Measurements from ENCODE around the gene TOLLIP.
A peak's percentile ranks its signal among the peaks of the same experiment; 100 is the strongest.
"Not testable (repeated sequence)": the region's sequence is repeated elsewhere in the genome, so short reads cannot be mapped to it uniquely, and the experiment has no call there.

The TOLLIP gene

GRCh38 chr11:1272531-1272930, 36.9 kb downstream of the TOLLIP start:
- intact Hi-C loops (cut with DNase I), result no loop called here

GRCh38 chr11:1271927-1272326, 37.5 kb downstream of the TOLLIP start:
- peak in 2 of 10 donors; percentile 44 to 87 for DNase-seq
- intact Hi-C loops (cut with DNase I), result no loop called here

More at GRCh38 chr11:1272531-1272930, 36.9 kb downstream of the TOLLIP start:
- peak in 2 of 10 donors; percentile 70 to 78 for DNase-seq

GRCh38 chr11:1271406-1271805, 38.0 kb downstream of the TOLLIP start:
- peak in 2 of 10 donors; percentile 48 to 53 for DNase-seq
- intact Hi-C loops (cut with DNase I), result no loop called here

- intact Hi-C loops (cut with DNase I), result no loop called here
- DNase-seq, result peak in 2 of 10 donors; percentile 16 to 66
Observed at GRCh38 chr11:1271002-1271401, 38.4 kb downstream of the TOLLIP start.

- peak in 2 of 10 donors; percentile 26 to 57 for DNase-seq
- intact Hi-C loops (cut with DNase I), result no loop called here
Observed at GRCh38 chr11:1270476-1270875, 39.0 kb downstream of the TOLLIP start.

- intact Hi-C loops (cut with DNase I), result no loop called here
- DNase-seq, result peak in 5 of 10 donors; percentile 24 to 93 (median 76)
Observed at GRCh38 chr11:1269957-1270356, 39.5 kb downstream of the TOLLIP start.

GRCh38 chr11:1267441-1268100, 41.9 kb downstream of the TOLLIP start:
- peak in 3 of 10 donors; percentile 37 to 85 (median 41) for DNase-seq
- intact Hi-C loops (cut with DNase I), result no loop called here

- DNase-seq; intact Hi-C loops (cut with DNase I): not testable (repeated sequence)
Observed at GRCh38 chr11:1266976-1267375, 42.5 kb downstream of the TOLLIP start.

- intact Hi-C loops (cut with DNase I), result not testable (repeated sequence)
- peak in 1 of 10 donors; percentile 60 for DNase-seq
Observed at GRCh38 chr11:1265480-1265879, 44.0 kb downstream of the TOLLIP start.

- DNase-seq, result peak in 1 of 10 donors; percentile 43
- intact Hi-C loops (cut with DNase I), result not testable (repeated sequence)
Observed at GRCh38 chr11:1264444-1264843, 45.0 kb downstream of the TOLLIP start.

- intact Hi-C loops (cut with DNase I), result no loop called here
- no peak for DNase-seq
Observed at GRCh38 chr11:1263010-1263409, 46.4 kb downstream of the TOLLIP start.

- peak; percentile 89 to 100 (median 96) for DNase-seq
- intact Hi-C loops (cut with DNase I), result no loop called here
Observed at GRCh38 chr11:1262172-1263006, 47.0 kb downstream of the TOLLIP start.

GRCh38 chr11:1261241-1262071, 48.0 kb downstream of the TOLLIP start:
- intact Hi-C loops (cut with DNase I), result no loop called here
- DNase-seq, result peak in 1 of 10 donors; percentile 83

- DNase-seq, result peak in 1 of 10 donors; percentile 78
- intact Hi-C loops (cut with DNase I), result no loop called here
Observed at GRCh38 chr11:1260620-1261019, 48.8 kb downstream of the TOLLIP start.

GRCh38 chr11:1260023-1260501, 49.4 kb downstream of the TOLLIP start:
- intact Hi-C loops (cut with DNase I), result no loop called here
- DNase-seq, result peak in 1 of 10 donors; percentile 68

- intact Hi-C loops (cut with DNase I), result no loop called here
- DNase-seq, result peak in 1 of 10 donors; percentile 39
Observed at GRCh38 chr11:1259561-1259960, 49.9 kb downstream of the TOLLIP start.

GRCh38 chr11:1259076-1259461, 50.4 kb downstream of the TOLLIP start:
- DNase-seq, result peak in 1 of 10 donors; percentile 46
- intact Hi-C loops (cut with DNase I), result no loop called here

GRCh38 chr11:1258401-1259075, 50.9 kb downstream of the TOLLIP start:
- peak in 1 of 10 donors; percentile 69 for DNase-seq
- intact Hi-C loops (cut with DNase I), result no loop called here

- DNase-seq, result peak in 1 of 10 donors; percentile 74
Observed at GRCh38 chr11:1257916-1258315, 51.5 kb downstream of the TOLLIP start.

GRCh38 chr11:1257366-1257765, 52.1 kb downstream of the TOLLIP start:
- peak in 1 of 10 donors; percentile 48 for DNase-seq
- intact Hi-C loops (cut with DNase I), result no loop called here

More at GRCh38 chr11:1257916-1258315, 51.5 kb downstream of the TOLLIP start:
- intact Hi-C loops (cut with DNase I), result no loop called here

Data from posterior cingulate gyrus (tissue), 11 donors.